ENCODE results near the gene TRAFD1. TPM values are rescaled to one million over a fixed set of nuclear protein-coding genes. Genes with fewer than 3 reads are reported as not detected.
A peak's percentile ranks its signal among the peaks of the same experiment; 100 is the strongest.

TRAFD1 gene
- total RNA-seq, 2 experiments from 2014 or later, result 14.3 to 19.4 TPM

- no peak for TF ChIP-seq EZH2phosphoT487 (IDR thresholded peaks at IDR 0.05; ENCODE audit: borderline replicate concordance, low read depth, low read length)
- TF ChIP-seq CTCF (conservative IDR thresholded peaks at IDR 0.05; ENCODE audit: low read length), result peak; percentile 84
- Histone ChIP-seq H3K79me2 (ENCODE audit: insufficient read depth, low read depth, low read length) (no peaks in the 10 kb centered on the region), H3K4me1 (ENCODE audit: insufficient read depth, low read length, poor library complexity, severe bottlenecking) (no peaks in the 10 kb centered on the region), H3K4me3 (ENCODE audit: low read depth, low read length, poor library complexity, severe bottlenecking) (no peak overlapping the region), H4K20me1 (ENCODE audit: insufficient read depth, low read length) (no peaks in the 10 kb centered on the region), H3K9me2 (ENCODE audit: insufficient read depth, low read length) (no peaks in the 10 kb centered on the region), H3K36me3 (ENCODE audit: insufficient read depth, low read length) (peaks cover 39% of the 10 kb centered on the region), H2AFZ (ENCODE audit: low read length) (no peak overlapping the region), H3K4me2 (ENCODE audit: low read length) (no peak overlapping the region), H3K9me3 (ENCODE audit: low read length) (no peaks in the 10 kb centered on the region), H3K27ac (ENCODE audit: low read depth, low read length, poor library complexity, severe bottlenecking) (no peak overlapping the region)
- POLR2A ChIA-PET, result interaction anchor here (0.6 to 1.3 kb wide), 3 partner anchors 12 to 341 kb away, joined by 3 to 4 read pairs (median 3); no protein-coding TSS in a partner anchor
- peak; percentile 73 for DNase-seq (ENCODE audit: low spot score)
- intact Hi-C loops (cut with micrococcal nuclease; ENCODE audit: unreplicated experiment), result loop anchor here (1.0 kb wide), 1 partner anchor 189 kb away; no protein-coding TSS in a partner anchor
- CTCF ChIA-PET (ENCODE audit: unreplicated experiment), result interaction anchor here (0.6 kb wide), 1 partner anchor 293 kb away, joined by 3 read pairs; no protein-coding TSS in a partner anchor
- BruUV-seq (replicated peaks), result no TSS peak
Observed at GRCh38 chr12:112198120-112198733, 72.9 kb downstream of the TRAFD1 start.

GRCh38 chr12:112199136-112199535 is 73.8 kb downstream of the TRAFD1 start:
- no peak for DNase-seq (ENCODE audit: low spot score)
- no peaks in the 10 kb centered on the region for H3K9me2 ChIP-seq (ENCODE audit: insufficient read depth, low read length)
- H3K27ac ChIP-seq (ENCODE audit: low read depth, low read length, poor library complexity, severe bottlenecking), result no peak overlapping the region
- no peak for TF ChIP-seq CTCF (conservative IDR thresholded peaks at IDR 0.05; ENCODE audit: low read length)
- TF ChIP-seq EZH2phosphoT487 (IDR thresholded peaks at IDR 0.05; ENCODE audit: borderline replicate concordance, low read depth, low read length), result no peak
- no TSS peak for BruUV-seq (replicated peaks)
- intact Hi-C loops (cut with micrococcal nuclease; ENCODE audit: unreplicated experiment), result no loop called here
- peaks cover 37% of the 10 kb centered on the region for H3K36me3 ChIP-seq (ENCODE audit: insufficient read depth, low read length)
- H3K4me1 ChIP-seq (ENCODE audit: insufficient read depth, low read length, poor library complexity, severe bottlenecking), result no peaks in the 10 kb centered on the region
- ChIA-PET CTCF (ENCODE audit: unreplicated experiment) (no interaction called here), POLR2A (interaction anchor here (0.5 to 0.9 kb wide), 2 partner anchors 10 to 135 kb away, joined by 3 to 6 read pairs; no protein-coding TSS in a partner anchor)
- H3K79me2 ChIP-seq (ENCODE audit: insufficient read depth, low read depth, low read length), result no peaks in the 10 kb centered on the region
- H2AFZ ChIP-seq (ENCODE audit: low read length), result no peak overlapping the region
- H3K4me3 ChIP-seq (ENCODE audit: low read depth, low read length, poor library complexity, severe bottlenecking), result no peak overlapping the region
- H3K9me3 ChIP-seq (ENCODE audit: low read length), result no peaks in the 10 kb centered on the region
- H3K4me2 ChIP-seq (ENCODE audit: low read length), result no peak overlapping the region
- no peaks in the 10 kb centered on the region for H4K20me1 ChIP-seq (ENCODE audit: insufficient read depth, low read length)

Small RNAs within 50 kb of the gene (microRNA-seq; reads per million reads assigned to microRNA genes)
- gene MIR6861 (ENCODE audit: borderline replicate concordance), result not detected

Small RNAs within 50 kb of the gene (small RNA-seq; reads per million reads assigned to genes)
- not detected for gene RF00019

Other genes with a start within 250 kb of the TRAFD1 start
- 8.8 and 9.0 TPM in 2 replicates for gene TMEM116, start 112.4 kb upstream of the TRAFD1 start, total RNA-seq (2014; rRNA removed; shearing (Covaris generic))
- gene TMEM116, start 112.4 kb upstream of the TRAFD1 start, total RNA-seq (2022), result 13.1 and 16.0 TPM in 2 replicates
- gene ERP29, start 112.1 kb upstream of the TRAFD1 start, total RNA-seq (2014; rRNA removed; shearing (Covaris generic)), result 72.1 and 112 TPM in 2 replicates
- gene ERP29, start 112.1 kb upstream of the TRAFD1 start, total RNA-seq (2022), result 107 and 120 TPM in 2 replicates
- 21.6 and 27.4 TPM in 2 replicates for gene NAA25, start 16.8 kb upstream of the TRAFD1 start, total RNA-seq (2014; rRNA removed; shearing (Covaris generic))
- 48.2 and 50.3 TPM in 2 replicates for gene NAA25, start 16.8 kb upstream of the TRAFD1 start, total RNA-seq (2022)